ENCODE results near the gene PLEKHG1.

PLEKHG1 gene

DNA sequence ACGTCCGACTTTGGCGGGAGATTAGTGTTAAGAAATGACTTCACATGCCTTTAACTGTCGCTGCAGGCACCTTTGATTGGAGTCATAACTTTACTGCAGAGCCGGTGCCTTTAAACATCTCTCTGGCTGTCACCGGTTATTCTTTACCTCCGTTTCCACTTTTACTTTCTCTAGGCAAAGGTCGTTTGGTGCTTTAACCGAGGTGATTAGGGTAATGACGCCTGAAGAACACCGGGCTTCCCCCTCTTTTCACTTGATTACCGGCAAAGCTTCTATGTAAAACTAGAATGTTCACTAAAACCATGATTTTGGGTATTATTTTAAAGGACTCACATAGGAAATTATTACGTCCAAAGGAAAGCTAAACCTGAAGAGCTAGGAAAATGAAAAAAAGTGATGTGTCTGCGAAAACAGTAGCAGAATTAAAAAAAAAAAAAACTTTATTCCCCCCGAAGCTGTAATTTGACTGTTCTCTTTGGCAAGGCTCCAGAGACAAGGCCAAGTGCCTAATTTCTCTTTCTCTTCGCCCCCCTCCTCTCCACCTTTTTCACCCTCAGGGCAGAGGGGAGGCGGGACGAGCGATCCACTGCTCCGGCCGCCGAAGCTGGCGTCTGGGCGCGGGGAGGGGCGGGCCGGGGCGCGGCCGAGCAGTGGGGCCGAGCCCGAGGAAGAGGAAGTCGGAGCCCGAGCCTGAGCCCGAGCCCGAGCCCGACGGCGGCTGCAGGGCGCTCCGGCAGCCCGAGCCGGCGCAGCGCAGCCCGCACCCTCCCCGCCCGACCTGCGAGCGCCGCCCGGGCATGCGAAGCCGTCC is at the start of gene PLEKHG1:
TSS of gene PLEKHG1 (plus strand) at position 687 of the 811 bp plus-strand sequence. CDS start 133,797 bp downstream, outside the sequence.
- DNase-seq, result peak; percentile 65 to 71

DNA sequence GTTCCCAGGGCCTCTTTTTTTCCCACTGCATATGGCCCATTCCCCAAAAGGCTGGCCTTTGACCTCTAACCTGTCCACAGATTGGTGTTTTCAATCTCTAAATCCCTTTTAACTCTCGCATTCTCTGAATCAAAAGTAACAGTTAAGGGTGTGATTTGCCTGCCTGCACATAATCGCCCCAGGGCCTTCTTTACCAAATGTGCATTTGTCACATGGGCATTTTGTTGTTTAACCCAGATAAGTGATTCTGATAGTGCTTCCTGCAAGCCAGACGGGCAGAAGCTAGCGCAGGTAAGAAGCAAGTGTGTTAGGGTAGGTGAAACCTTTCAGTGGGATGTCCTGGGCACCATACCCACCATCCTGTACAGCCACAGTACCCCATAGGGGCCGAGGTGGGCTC is 49.4 kb upstream of the PLEKHG1 start:
- DNase-seq, result no peak

DNA sequence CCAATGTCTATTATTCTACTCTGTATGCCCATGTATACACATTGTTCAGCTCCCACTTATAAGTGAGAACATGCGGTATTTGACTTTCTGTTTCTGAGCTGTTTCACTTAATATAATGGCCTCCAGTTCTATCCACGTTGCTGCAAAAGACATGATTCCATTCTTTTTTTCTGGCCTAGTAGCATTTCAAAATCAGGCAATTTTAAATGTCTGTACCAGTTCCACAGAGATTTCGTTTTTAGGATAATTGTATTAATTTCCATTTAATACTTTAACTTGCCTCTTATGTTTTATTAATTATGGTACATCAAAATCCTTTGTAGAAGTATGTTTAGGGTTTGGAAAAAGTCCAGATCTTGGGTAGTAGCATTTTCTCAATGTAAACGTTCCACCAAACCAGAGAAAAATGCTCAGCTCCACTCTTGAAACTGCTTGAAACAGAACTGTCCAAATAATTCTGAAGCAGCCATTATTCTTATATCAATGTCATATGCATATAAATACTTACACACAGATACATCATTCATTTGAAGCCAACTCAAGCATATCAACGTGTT is 42.6 kb upstream of the PLEKHG1 start:
- DNase-seq, result no peak

DNA sequence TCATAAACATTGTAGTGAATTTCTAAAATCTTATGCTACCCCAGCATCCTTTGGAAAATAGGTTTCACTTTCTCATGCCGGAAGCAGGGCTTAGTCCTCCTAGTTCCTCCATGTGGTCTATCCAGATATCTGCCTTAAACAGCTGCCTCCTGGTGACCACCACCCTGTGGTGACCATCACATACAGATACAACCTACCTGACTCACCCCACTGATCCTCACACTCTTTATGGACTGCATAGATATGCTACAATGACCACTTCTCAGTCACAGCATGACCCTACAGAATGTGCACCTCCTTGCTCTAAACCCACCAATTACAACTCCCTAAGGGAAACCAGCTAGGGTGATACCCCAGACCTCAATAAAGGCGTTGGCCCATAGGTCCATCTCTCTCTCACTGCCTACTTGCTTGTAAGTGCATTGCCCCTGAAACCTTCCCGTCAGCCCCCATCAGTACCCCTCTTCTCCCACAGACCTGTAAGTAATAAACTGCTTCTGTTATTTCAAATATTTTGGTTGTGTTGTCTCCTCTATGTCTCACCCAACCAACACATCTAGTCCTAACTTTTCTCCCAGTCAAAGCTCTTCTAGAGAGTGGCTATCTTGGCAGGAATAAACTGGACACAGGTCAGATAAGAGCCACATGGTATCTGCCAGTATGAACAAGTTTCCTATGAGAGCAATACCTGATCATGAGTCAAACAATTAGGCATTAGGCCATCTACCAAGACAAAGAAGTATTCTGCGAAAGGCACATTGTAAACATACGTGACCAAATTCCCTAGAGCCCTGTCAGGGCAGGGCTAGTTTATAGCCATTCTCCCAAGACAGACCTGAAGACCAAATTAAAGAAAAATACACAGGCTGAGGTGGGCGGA is 39.4 kb upstream of the PLEKHG1 start:
- no peak for DNase-seq

DNA sequence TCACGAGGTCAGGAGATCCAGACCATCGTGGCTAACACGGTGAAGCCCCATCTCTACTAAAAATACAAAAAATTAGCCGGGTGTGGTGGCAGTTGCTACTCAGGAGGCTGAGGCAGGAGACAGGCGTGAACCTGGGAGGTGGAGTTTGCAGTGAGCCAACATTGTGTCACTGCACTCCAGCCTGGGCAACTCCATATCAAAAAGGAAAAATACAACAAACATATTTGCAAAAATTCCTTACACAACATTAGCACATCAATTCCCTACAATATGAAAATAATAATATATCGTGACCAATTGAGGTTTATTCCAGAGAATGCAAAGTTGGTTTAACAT is 38.8 kb upstream of the PLEKHG1 start:
- DNase-seq, result no peak

DNA sequence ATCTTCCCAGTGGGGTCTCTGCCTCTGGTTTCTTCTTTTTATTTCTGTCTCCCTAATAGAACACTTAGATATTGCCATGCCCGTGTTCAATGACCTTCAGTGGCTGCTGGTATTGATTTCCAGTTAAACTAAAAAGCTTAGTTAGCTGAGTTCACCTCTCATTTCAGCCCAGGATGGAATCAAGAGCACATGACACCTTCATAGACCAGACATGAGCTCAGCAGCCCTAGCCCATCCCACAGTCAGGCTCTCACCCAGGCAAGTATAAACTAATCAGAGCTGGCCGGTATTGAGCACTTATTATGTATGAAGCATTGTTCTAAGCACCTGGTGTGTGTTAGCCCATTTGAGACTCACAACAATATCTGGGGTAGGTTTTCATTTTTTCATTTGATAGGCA is 33.7 kb upstream of the PLEKHG1 start:
- DNase-seq, result no peak

DNA sequence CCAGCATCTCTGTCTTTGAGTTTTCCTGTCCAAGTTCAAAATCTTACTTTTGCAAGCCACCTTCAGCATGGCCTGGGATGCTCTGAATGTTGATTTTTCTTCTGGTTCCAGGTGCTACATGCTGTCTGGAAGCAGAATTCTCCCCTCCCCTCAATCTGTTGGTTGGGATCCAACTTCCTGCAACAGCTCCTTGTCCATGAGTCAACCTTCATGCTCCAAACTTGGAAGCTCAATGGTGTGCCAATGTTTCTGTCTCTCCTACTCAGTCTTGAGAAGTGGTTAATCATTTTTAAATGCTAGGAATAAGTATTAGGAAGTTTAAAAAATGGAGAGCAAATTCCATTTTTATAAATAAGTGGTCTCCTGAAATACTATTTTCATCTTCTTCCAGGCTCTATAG is 33.2 kb upstream of the PLEKHG1 start:
- no peak for DNase-seq

DNA sequence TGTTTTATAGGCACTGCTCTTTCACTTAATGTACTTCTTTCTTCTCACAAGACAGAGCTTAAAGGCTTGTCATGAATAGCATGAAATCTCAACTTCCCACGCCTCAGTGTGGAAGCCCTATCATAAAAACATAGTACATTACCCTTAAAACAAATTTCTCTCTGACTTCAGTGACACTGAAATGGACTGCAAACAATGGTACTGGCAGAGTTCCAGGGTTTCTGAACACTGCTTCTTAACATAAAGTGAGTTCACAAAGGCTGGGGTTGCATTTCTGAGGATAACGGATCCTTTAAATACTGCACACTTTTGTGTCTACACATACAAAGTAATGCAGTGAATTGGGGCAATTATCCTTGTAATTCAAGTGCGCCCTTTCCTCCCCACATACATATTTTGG is 32.3 kb upstream of the PLEKHG1 start:
- DNase-seq, result no peak

DNA sequence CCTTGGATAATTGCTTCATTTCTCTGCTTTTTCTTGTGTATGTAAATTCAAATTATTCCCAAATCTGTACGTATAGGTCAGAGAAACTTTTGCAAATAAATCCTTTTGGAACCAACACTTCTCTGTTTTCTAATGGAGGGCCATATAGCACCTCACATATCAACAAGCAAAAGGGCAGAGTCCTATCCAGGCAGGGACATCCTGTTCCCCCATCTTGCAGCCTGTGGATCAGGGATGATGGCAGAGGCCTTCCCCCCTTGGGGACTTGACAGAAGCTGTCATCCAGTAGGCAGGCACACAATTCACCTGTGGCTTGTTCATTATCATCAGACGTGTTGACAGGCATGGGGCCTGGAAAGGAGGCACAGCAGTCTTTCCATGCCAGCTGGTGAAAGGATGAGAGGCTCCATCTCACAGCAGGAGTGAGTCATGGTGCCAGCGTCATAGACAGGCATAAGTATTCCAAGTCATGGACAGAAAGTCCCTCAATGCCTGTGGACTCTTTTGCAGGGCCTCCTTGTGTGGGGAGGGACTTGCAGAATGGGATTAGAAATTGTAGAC is 31.8 kb upstream of the PLEKHG1 start:
- no peak for DNase-seq

DNA sequence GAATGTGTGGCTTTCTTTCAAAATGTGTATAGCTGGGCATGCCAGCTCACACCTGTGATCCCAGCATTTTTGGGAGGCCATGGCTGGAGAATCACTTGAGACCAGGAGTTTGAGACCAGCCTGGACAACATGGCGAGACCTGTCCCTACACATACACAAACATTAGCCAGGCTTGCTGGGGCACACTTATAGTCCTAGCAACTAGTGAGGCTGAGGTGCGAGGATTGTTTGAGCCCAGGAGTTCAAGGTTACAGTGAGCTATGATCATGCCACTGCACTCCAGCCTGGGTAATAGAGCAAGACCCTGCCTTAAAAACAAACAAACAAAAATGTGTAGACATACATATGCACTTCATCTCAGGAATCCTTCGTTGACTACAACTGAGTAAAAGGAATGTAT is 31.1 kb upstream of the PLEKHG1 start:
- no peak for DNase-seq

DNA sequence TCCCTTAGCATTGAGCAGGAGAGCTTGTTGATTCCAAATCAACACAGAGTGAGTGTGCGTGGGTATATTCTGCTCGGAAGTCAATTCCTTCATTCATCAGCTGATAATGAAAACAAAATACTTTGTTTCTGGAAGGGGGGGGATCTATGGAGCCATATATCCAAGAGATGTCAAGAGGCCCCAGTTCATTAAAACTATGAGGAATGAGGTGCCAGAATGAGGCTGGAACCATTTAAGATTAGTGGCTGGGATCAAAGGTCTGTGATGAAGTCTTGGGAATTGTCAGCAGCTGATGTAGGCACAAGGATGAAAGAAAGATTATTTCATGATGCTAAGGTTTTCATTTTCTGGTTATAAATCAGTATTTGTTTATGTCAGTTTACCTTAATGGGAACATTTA is 30.5 kb upstream of the PLEKHG1 start:
- DNase-seq, result no peak

DNA sequence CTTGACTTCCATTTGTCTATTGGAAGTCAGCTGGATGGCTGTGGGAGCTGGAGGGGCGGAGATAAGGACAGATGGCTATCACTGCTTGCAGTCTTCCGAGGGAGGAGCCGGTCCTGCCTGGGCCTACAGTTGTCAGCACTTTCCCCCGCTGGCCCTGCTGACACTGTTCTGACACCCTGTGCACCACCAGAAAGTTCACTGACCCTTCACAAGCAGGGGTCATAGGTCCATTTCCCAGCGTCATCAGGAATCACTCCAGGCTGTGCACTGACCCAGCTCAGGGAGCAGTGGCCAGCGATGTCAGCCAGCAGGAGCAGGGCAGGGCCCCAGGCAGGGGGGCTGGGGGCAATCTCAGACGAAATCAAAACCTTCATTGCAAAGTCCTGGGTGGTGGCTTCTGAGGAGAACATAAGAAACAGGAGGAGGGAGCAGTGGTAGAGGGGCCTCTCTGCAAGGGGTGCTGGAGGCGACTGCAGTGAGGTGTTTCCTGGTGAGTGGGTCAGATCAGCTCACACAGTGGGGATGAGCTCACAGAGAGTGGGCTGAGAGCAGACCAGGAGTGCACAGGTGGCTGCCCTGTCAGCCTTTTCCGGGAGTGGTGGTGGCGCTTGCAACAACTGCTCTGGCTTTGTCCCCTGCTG is 26.5 kb upstream of the PLEKHG1 start:
- DNase-seq, result no peak

DNA sequence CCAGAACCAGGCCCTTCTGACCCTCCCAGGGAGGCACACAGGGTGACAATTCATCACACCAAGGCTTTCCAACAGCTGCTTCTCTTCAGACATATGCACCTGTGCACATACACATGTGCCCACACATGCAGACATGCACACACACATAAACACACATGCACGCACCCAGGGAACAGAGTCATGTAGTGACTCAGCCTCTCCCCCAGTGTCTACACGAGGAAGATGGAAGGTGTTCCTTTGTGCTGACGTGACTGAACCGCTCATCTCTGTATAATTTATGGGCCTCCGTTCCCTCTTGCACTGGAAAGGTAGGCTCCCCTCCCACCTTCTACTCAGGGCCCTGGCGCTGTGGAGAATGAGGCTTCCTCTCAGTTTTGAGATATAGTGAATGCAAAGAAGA is 23.8 kb upstream of the PLEKHG1 start:
- DNase-seq, result no peak

DNA sequence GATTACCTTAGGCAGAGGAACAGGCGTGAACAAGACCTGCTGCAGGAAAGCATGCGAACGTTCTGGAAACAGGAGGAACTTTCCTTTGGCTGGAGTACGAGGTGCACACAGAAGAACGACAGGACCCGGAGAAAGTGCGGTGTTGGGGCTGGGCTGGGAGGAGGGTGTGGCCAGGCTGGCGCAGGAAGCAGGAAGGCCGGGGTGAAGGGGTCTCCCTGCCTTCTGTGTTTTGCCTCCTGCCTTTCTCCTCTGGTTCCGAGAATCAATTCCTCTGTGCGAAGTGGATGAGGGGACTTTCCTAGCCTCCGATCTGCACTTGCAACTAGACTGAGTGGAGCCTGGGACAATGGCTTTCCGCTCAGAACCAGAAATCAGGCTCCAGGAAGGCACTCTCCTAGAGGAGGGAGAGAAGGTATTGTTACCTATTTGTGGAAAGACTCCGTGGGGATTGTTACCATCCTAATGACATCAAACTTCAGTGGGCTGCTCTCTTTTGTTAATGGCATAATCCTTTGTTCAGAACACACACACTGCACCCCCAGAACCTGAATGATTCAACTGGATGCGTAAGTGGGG is 22.9 kb upstream of the PLEKHG1 start:
- DNase-seq, result no peak

DNA sequence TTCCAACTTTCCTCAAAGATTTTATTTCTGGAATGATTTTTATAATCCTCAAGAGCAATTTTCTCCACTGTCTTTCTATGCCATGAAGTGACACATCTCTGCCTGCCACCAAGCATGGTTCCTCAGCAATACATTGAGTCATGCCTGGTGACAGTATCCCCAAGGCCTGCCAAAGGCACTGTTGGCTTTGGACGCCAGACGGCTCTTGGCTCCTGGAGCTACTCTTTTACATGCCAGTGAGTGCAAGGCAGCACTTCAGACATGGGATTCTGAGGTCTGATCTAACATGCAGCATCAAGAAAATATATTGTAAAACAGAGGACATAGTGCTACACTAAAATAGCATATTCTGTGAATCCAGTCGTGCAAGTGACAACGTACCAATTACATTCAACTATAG is 20.1 kb upstream of the PLEKHG1 start:
- no peak for DNase-seq

DNA sequence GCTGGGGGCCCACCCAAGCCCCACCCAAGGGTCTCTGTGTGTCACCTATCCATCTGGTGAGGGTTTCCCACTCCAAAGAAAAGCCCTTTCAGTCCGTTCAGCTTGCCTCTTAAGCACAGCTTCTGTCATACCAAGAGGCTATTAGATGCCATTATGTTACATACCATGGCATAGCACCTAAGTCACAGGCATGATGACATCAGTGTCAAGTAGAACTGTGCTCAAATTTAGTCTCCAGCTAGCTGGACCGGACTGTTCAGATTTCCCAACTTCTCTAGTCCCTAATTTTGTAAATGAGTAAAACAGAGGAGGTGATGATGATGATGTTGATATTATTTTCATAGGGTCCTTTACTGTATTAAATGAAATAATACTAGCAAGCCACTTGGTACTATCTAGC is 19.2 kb upstream of the PLEKHG1 start:
- no peak for DNase-seq

DNA sequence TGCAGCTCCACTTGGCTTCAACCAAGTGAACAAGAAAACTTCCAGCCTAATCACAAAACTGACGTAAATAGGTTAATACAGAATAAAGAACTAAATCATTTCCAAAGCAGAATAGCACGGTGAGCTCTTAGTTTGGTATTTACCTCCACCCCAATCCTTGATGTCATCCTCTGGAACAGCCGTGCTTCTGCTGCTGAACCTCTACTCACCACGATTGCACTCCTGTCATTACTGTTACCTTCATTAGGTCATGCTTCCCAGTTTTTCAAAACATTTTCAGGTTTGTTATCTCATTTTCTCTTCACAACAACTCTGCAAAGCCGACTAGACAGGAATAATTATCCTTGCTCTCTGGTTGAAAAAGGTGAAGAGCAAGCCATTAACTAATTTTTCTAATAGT is 15.6 kb upstream of the PLEKHG1 start:
- DNase-seq, result no peak

DNA sequence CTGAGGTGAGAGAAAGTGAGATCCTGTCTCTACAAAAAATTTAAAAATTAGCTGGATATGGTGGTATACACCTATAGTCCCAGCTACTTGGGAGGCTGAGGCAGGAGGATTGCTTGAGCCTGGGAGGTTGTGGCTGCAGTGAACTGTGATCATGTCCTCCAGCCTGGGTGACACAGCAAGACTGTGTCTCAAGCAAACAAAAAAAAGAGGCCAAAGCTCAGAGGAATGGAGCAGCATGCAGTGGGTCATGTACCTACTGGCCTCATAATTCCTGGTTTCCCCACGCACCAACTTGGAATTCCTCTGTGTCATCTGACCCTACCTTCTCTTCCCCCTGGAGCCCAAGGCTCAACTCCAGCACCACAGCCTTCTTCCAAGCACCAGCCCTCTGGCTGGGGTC is 15.1 kb upstream of the PLEKHG1 start:
- DNase-seq, result no peak

DNA sequence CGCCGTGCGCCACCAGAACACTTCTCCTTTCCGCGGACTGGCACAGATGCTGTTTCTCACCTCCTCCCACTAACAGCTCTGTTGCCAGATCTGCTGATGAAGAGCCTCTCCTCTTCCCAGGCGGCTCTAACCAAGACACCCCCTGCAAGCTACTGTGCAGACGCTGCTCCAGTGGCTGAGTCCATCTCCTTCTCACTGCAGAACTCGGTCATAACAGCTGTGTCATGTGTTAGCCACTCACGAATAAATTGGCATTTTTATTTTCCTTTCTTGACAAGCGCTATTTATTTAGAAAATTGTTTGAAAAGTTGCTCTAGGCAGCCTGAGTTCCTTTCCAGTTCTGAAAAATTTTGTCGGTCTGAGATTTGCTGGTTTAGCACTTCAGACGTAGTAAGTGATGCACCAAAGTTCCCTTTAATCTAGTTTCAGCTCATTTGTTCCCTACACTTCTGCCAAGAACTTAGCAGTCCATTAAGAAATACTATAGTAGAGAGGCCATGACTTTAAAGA is 12.8 kb upstream of the PLEKHG1 start:
- no peak for DNase-seq

DNA sequence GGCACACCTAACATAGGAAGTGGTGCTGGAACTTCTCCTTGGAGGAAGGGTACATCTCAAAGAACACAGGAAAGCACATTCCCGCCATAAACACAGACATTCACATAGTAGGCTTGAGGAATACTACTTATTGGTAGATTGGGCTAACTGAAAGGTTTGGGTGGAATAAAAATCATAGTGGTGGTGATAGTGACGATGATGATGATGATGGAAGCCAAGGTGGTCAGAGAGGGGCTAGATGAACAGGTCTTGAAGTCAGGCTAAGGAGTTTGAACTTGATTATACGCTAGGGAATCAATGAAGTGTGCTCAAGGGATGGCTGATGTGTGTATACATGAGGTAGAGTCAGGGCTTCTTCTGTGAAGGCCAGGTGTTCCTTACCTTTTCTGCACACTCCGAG is 12.0 kb upstream of the PLEKHG1 start:
- DNase-seq, result no peak

DNA sequence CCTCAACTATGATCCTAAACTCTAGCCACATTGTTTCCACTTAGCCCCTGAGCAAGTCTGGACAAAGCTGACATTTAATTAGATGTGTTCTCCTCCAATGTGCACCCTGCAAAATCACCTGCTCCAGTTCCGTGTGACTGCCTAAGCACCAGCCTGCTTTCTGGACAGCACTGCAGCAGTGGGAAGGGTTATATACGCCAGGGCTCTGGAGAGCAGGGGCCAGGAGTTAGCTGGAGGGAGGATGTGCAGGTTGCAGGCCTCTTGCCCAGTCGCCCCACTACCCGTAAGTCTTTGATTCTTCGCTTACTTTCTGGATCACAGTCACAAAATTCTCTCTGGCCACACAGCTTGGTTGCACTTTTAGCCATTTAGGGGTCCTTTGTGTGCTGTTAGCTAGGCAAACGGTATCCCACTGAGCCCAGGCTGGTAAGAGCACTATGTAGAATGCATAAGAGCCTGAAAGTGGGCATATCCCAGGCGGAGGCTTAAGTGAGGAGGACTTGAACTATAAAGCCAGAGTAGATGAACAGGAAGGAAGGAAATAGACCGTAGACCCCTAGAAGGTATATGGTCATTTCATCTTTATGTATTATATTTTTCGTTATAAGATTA is 10.7 kb upstream of the PLEKHG1 start:
- no peak for DNase-seq

DNA sequence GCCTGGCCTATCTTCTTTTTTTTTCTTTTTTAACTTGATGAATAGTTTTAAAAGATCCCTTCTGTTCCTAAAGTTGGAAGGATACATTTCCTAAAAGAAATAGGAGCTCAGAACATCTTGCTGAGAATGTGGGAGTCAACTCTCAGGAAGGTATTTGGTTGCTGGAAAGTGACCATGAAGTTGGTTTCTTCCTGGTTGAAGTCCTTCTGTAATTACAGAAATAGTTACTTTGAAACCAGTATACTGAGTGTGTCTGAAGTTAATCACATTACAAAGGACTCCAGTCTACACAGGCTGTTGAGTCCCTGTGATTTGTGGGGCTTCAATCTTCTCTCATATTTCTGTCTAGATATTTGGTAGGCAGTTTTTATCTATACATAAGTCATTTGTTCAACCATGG is 9.8 kb upstream of the PLEKHG1 start:
- DNase-seq, result no peak
